ENCODE measurements around the gene SPATA20. TPM values are rescaled to one million over a fixed set of nuclear protein-coding genes. Genes with fewer than 3 reads are reported as not detected.
A peak's percentile ranks its signal among the peaks of the same experiment; 100 is the strongest.

The SPATA20 gene
- total and polyA plus RNA-seq, 2 of the 13 experiments (the other 11 are each of a cell fraction or from before 2014, with no cell fraction given), result 36.1 to 64.8 TPM

DNA sequence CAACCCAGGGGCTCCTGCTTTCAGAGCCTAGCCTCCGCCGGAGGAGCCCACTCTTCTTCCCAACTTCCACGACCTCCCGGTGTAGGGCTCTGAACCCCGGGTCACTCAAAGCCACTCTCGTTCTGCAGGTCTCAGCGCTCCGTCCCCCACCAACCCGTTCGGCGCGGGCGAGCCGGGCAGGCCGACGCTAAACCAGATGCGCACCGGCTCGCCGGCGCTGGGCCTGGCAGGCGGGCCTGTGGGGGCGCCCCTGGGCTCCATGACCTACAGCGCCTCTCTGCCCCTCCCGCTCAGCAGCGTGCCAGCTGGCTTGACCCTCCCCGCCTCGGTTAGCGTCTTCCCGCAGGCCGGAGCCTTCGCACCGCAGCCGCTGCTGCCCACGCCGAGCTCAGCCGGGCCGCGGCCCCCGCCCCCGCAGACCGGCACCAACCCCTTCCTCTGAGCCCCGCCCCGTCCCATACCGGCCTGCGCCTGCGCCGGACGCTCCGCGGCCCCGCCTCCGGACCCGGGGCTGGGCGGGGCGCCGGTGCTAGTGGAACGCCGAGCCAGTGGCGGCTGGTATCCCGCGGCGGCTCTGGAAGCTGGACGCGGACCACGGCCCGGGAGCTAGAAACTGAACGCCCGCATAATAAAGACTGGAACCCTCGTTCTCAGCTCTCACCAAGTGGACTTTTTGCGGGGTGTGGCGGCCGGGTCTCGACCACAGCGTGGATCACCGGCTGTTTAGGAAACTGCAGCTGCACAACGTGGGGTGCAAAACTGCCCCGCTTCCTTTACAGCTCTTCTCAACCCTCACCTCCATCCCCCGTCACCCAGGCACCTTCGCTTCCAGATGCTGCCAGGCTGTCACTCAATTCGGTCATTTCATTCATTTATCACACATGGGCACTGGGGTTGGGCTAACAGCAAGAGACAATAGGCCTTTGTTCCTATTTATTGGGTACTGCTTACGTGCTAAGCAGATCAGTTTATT lies 5.0 kb upstream of the SPATA20 start (continued):
- no peak for TF ChIP-seq ZNF644 (CRISPR knock-in tag; IDR thresholded peaks at IDR 0.05; ENCODE audit: low read depth)
- TF ChIP-seq HOXA7 (CRISPR knock-in tag; IDR thresholded peaks at IDR 0.05), result no peak
- TF ChIP-seq CEBPG (CRISPR knock-in tag; IDR thresholded peaks at IDR 0.05), result peak; percentile 27
- 0 out of 2 replicates have a peak, but pooled peaks have one; percentile 27 for TF ChIP-seq ZNF326 (CRISPR knock-in tag; IDR thresholded peaks at IDR 0.05; ENCODE audit: borderline replicate concordance)
- TF ChIP-seq, protein P1, sequence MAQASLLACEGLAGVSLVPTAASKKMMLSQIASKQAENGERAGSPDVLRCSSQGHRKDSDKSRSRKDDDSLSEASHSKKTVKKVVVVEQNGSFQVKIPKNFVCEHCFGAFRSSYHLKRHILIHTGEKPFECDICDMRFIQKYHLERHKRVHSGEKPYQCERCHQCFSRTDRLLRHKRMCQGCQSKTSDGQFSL (CRISPR knock-in tag; IDR thresholded peaks at IDR 0.05), result no peak
- peak; percentile 69; the same call in 1 of the 2 replicates for TF ChIP-seq ZNF253 (CRISPR knock-in tag; IDR thresholded peaks at IDR 0.05; ENCODE audit: borderline replicate concordance)
- TF ChIP-seq DPF2 (CRISPR knock-in tag; IDR thresholded peaks at IDR 0.05; ENCODE audit: borderline replicate concordance, low read depth), result no peak
- 0 out of 2 replicates have a peak, but pooled peaks have one; percentile 8 for TF ChIP-seq THAP11 (CRISPR knock-in tag; IDR thresholded peaks at IDR 0.05)
- TF ChIP-seq ZBTB1 (CRISPR knock-in tag; IDR thresholded peaks at IDR 0.05; ENCODE audit: borderline replicate concordance), result no peak
- TF ChIP-seq, protein P2, sequence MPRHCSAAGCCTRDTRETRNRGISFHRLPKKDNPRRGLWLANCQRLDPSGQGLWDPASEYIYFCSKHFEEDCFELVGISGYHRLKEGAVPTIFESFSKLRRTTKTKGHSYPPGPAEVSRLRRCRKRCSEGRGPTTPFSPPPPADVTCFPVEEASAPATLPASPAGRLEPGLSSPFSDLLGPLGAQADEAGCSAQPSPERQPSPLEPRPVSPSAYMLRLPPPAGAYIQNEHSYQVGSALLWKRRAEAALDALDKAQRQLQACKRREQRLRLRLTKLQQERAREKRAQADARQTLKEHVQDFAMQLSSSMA (CRISPR knock-in tag; IDR thresholded peaks at IDR 0.05), result peak; percentile 66; the same call in 1 of the 2 replicates
- no peak for TF ChIP-seq ATF7 (IDR thresholded peaks at IDR 0.05)
- no peak for TF ChIP-seq ATF7 (CRISPR knock-in tag; IDR thresholded peaks at IDR 0.05)
- TF ChIP-seq KLF15 (CRISPR knock-in tag; IDR thresholded peaks at IDR 0.05; ENCODE audit: borderline replicate concordance), result no peak; the same call in none of the 2 replicates
- TF ChIP-seq U2AF1 (optimal IDR thresholded peaks at IDR 0.05; ENCODE audit: low read depth, low read length), result no peak
- TF ChIP-seq ZNF878 (CRISPR knock-in tag; IDR thresholded peaks at IDR 0.05), result no peak
- peak; percentile 95 for TF ChIP-seq KLF12 (CRISPR knock-in tag; IDR thresholded peaks at IDR 0.05; ENCODE audit: borderline replicate concordance)
- TF ChIP-seq, protein P3, sequence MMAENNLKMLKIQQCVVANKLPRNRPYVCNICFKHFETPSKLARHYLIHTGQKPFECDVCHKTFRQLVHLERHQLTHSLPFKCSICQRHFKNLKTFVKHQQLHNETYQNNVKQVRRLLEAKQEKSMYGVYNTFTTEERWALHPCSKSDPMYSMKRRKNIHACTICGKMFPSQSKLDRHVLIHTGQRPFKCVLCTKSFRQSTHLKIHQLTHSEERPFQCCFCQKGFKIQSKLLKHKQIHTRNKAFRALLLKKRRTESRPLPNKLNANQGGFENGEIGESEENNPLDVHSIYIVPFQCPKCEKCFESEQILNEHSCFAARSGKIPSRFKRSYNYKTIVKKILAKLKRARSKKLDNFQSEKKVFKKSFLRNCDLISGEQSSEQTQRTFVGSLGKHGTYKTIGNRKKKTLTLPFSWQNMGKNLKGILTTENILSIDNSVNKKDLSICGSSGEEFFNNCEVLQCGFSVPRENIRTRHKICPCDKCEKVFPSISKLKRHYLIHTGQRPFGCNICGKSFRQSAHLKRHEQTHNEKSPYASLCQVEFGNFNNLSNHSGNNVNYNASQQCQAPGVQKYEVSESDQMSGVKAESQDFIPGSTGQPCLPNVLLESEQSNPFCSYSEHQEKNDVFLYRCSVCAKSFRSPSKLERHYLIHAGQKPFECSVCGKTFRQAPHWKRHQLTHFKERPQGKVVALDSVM (CRISPR knock-in tag; IDR thresholded peaks at IDR 0.05), result 0 out of 2 replicates have a peak, but pooled peaks have one; percentile 33
- TF ChIP-seq, protein P4, sequence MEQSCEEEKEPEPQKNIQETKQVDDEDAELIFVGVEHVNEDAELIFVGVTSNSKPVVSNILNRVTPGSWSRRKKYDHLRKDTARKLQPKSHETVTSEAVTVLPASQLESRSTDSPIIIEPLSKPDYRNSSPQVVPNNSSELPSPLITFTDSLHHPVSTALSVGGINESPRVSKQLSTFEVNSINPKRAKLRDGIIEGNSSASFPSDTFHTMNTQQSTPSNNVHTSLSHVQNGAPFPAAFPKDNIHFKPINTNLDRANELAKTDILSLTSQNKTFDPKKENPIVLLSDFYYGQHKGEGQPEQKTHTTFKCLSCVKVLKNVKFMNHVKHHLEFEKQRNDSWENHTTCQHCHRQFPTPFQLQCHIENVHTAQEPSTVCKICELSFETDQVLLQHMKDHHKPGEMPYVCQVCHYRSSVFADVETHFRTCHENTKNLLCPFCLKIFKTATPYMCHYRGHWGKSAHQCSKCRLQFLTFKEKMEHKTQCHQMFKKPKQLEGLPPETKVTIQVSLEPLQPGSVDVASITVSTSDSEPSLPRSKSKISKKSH (CRISPR knock-in tag; IDR thresholded peaks at IDR 0.05; ENCODE audit: borderline replicate concordance), result 0 out of 2 replicates have a peak, but pooled peaks have one; percentile 16
- no peak for TF ChIP-seq ZNF282 (IDR thresholded peaks at IDR 0.05; ENCODE audit: partially characterized antibody)
- TF ChIP-seq, protein P5, sequence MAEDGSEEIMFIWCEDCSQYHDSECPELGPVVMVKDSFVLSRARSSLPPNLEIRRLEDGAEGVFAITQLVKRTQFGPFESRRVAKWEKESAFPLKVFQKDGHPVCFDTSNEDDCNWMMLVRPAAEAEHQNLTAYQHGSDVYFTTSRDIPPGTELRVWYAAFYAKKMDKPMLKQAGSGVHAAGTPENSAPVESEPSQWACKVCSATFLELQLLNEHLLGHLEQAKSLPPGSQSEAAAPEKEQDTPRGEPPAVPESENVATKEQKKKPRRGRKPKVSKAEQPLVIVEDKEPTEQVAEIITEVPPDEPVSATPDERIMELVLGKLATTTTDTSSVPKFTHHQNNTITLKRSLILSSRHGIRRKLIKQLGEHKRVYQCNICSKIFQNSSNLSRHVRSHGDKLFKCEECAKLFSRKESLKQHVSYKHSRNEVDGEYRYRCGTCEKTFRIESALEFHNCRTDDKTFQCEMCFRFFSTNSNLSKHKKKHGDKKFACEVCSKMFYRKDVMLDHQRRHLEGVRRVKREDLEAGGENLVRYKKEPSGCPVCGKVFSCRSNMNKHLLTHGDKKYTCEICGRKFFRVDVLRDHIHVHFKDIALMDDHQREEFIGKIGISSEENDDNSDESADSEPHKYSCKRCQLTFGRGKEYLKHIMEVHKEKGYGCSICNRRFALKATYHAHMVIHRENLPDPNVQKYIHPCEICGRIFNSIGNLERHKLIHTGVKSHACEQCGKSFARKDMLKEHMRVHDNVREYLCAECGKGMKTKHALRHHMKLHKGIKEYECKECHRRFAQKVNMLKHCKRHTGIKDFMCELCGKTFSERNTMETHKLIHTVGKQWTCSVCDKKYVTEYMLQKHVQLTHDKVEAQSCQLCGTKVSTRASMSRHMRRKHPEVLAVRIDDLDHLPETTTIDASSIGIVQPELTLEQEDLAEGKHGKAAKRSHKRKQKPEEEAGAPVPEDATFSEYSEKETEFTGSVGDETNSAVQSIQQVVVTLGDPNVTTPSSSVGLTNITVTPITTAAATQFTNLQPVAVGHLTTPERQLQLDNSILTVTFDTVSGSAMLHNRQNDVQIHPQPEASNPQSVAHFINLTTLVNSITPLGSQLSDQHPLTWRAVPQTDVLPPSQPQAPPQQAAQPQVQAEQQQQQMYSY (CRISPR knock-in tag; IDR thresholded peaks at IDR 0.05), result peak; percentile 83

Data from HepG2 (cell line).